ENCODE data around the gene NOXA1.
"Not testable (repeated sequence)": the region's sequence is repeated elsewhere in the genome, so short reads cannot be mapped to it uniquely, and the experiment has no call there.

The NOXA1 gene

DNA sequence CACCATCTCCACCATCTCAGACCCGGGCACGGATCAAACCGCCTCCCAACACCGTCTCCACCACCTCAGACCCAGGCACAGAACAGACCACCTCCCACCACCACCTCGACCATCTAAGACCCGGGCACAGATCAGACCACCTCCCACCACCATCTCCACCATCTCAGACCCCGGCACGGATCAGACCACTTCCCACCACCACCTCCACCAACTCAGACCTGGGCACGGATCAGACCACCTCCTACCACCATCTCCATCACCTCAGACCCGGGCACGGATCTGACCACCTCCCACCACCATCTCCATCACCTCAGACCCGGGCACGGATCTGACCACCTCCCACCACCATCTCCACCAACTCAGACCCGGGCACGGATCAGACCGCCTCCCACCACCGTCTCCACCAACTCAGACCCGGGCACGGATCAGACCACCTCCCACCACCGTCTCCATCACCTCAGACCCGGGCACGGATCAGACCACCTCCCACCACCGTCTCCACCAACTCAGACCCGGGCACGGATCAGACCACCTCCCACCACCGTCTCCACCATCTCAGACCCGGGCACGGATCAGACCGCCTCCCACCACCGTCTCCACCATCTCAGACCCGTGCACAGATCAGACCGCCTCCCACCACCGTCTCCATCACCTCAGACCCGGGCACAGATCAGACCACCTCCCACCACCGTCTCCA lies 43.3 kb downstream of the NOXA1 start:
- not testable (repeated sequence) for DNase-seq

DNA sequence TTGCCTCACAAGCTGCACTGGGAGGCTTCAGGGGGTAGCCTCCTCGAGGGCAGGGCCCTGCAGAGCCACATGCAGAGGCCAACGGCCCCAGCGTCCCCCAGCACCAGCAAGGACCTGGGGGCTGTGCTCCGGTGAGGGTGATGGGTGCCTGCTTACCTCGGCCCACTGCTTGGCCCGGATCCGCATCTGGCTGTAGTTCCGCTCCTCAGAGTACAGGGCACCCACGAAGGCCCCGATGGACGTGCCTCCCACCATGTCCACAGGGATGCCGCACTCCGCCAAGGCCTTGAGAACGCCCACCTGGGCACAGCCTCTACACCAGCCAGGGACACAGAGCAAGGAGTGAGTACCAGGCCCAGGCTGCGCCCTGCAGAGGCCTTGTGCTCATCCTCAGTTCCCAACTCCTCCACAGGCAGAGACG lies 44.0 kb downstream of the NOXA1 start:
- no peak for DNase-seq

DNA sequence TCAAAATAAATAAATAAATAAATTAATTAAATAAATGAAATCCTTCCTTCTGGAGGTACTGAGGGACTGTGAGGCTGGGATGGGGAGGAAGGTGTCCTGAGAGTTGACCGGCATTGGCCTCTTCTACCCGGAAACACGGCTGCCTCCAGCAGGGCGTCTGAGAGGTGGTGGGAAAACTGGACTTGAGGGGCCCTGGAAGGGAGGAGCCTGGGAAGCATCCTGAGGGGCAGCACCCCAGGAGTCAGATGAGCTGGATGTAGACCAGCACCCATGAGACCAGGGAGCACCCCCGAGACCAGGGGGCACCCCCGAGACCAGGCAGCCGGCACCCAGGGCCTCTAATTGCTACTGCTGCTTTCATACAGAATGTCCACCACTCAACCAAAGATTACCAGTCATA lies 44.7 kb downstream of the NOXA1 start:
- DNase-seq: no peak

DNA sequence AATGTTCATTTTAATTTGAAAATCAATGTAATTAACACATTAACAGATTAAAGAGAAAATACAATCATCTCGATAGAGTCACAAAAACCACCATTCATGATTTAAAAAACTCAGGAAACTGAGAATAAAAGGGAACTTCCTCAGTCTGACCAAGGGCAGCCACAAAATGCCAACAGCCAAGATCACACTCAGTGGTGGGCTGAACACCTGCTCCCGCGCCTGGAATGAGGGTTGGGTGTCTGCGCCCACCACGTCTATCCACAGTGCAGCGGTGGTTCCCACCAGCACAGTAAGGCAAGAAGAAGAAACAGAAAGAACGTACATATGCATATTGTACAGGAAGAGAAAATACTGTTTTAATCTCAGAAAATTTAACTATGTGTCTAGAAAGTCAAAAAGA lies 47.6 kb downstream of the NOXA1 start:
- DNase-seq: no peak

DNA sequence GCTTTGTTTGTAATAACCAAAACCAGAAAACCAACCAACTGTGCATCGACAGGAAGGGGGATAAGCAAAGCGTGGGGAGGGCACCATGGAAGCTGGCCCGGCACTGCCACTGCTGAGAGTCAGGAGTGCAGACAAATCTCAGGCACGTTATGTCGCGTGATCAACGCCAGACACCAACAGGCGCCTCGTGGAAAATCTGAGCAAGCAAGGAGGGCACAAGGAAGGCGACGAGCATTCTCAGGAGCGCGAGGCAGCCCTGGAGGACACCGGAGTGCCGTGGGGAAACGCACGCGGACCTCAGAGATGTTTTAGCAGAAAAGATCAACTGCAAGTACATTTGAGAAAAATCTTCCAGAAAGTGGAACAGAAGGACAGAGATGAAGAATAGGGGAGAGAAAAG lies 51.1 kb downstream of the NOXA1 start:
- DNase-seq: no peak

GRCh38 chr9:137475666-137476065 lies 52.5 kb downstream of the NOXA1 start:
- no peak for DNase-seq

DNA sequence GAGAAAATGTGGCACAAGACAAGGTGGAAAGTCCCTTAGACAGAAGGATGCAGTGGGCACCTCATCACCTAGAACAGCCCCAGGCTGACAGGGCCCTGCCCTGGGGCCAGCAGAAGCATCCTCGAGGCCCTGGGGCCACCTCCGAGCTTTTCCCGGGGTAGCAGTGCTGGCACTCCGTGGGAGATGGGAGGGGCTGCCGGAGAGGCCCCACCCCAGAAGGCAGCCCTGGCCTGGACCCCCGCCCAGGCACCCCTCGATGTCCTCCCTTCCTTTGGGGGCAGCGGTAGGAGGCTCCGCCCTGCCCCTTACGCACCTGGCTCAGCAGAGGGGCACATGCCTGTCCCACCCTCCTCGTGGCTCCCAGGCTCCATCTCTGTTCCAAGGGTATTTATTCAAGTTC lies 53.7 kb downstream of the NOXA1 start:
- no peak for DNase-seq

- no peak for DNase-seq
These were observed 54.8 kb downstream of the NOXA1 start for GRCh38 chr9:137477778-137478612.

DNA sequence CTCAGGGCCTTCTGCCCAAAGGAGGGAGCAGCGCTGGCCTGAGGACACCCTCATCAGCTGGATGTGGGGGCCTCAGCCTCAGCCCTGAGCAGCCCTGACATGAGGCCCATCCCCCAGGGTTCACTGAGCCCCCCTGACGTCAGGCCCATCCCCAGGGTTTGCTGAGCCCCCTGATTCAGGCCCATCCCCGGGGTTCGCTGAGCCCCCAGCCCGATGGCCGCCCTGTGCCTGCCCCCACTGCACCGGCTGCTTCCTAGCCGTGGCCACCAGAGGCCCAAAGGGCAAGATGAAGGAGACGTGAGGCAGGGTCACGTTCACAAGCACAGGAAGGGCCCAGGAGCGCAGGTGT lies 55.4 kb downstream of the NOXA1 start:
- no peak for DNase-seq

DNA sequence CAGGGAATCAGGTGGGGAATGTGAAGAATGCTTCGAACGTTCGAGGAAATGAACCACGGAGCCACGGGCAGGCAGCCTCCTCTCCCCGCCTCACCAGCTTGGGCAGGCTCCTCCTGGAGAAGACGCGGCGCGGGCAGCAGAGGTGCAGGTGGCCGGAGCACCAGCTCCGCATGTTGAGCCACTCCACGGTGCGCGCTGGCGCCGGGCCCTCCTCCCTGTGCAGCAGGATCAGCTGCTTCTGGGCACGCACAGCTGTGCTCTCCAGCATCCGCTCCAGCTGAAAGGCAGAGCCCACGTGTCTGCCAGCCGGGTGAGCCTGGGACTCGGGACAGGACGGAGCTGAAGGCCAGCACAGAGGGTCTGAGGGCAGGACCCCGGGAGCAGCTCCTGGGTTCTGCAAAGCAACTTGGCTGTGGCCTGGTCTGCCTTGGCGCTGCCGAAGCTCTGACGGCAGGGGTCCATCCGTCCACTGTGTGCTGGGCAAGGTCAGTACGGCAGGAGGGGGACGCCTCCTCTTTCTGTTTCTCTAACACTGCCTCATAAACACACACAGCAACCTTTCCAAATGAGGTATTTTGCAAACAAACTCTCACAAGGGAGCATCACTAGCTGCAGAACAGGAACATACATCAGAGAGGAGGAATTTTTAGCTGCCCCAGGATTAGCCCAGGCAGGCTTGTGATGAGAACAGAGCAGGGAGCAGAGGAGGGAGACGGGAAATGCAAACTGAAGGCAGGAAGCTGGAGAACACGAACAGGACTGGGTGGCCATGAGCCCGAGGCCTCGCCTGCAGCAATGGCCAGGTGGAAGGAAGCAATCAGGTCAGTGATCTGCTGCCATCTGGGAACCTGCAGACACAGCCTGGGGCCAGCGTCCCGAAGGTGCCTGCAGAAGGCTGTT lies 56.0 kb downstream of the NOXA1 start:
- no peak for DNase-seq

GRCh38 chr9:137479892-137480685 lies 56.9 kb downstream of the NOXA1 start:
- DNase-seq: no peak

DNA sequence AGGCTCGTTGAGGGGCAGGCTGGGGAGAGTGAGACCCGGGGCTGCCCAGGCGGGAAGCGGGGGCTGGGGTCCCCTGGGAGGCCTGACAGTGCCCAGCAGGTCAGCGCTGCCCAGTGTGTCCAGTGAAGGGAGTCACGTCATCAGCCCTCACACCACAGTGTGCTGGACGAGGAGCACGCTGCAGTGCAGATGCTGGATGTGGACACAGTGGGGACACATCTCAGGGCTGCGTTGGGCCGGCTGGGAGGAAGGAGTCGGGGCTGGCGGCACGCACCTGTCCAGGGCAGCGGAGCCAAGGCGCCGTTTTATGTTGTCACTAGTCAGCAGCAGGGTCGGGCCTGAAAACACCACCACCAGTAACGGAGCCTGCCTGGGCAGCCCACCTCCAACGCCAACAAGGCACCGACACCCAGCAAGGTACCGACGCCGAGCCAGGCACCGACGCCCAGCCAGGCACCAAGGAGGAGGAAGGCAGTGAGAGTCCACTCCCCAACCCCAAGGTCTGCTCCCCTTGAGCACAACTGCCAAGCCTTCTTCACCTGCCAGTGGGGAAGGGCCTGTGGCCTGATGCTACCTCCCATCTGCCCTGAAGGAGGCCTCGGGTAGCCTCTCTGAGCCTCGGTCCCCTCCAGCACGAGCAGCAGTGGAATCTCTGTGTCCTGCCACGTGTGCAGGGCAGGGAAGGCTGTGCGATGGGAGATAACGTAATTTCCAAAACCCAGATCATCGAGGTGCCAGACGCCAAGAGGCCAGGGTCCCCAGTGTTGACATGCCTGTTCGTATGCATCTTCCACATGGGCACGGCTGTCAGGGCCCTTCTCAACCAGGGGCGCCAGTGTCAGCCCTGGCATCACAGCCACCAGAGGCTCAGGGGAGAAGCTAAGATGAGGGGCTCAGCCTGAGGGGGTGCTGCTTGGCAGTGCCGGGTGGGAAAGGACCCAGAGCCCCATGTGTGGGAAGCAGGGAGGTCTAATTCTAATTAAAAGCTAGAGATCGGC lies 57.8 kb downstream of the NOXA1 start:
- DNase-seq: no peak

DNA sequence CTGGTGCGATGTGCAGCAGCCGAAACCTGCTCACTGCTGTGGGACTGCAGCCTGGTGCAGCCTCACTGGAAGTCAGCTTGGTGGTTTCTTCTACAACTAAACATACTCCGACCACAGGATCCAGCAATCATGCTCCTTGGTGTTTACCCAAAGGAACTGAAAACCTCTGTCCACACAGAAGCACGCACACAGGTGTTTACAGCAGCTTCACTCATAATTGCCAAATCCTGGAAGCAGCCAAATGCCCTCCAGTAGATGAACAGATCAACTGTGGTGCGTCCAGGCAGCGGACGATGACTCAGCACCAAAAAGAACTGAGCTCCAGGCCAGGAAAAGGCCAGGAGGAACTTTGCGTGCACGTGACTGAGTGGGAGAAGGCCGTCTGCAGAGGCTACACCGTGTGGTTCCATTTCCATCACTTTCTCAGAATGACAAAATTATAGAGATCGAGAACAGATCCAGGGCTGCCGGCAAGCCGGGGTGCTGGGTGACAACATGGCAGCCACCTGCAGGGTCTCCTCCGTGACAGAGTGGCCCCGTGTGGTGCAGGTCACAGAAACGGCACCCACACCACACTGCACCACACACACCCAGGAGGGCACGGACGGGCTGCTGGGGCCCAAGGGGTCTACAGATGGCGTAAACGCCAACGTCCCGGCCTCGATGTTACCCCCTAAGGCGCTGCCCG lies 59.0 kb downstream of the NOXA1 start:
- DNase-seq: no peak

All from KG1 (cell line).